Endothelial cell of umbilical vein (primary cell): ENCODE data around the gene KCNMB2. TPM values are rescaled to one million over a fixed set of nuclear protein-coding genes. Genes with fewer than 3 reads are reported as not detected.

ENCODE experiments used
- BruUV-seq: library from RNA; stranded (reverse); fragments of 400-500 nt; replicated peaks from 2 replicates; lab custom pipeline; 2021; lab: Mats Ljungman, UMichigan
- CTCF ChIA-PET: fragments of 300-600, 350-600 bp; sonication (Branson Sonifier 250); formaldehyde crosslinking; loops from one replicate; lab custom pipeline; 2021; ENCODE audit warnings: antibody characterized with exemption, inconsistent platforms; lab: Charles Lee
- POLR2A ChIA-PET: fragments of 300-600, 350-600 bp; sonication (Branson Sonifier 250); formaldehyde crosslinking; loops from one replicate; lab custom pipeline; 2021; ENCODE audit warnings: antibody characterized with exemption, inconsistent platforms; lab: Charles Lee
- DNase-seq: peaks from one replicate; pipeline ENCODE4 v3.0.0-alpha.2; 2011; ENCODE audit warnings: low read depth, low spot score
- FAIRE-seq: peaks from 2 replicates; lab custom pipeline; 2011; peaks lifted over from hg19 to GRCh38; lab: Jason Lieb, UNC
- H2AFZ ChIP-seq: 2 replicates; pipeline ENCODE4 v1.6.0; 2012; ENCODE audit warnings: low read depth, low read length, control low read depth, inconsistent platforms
- H3K27ac ChIP-seq: 2 replicates; pipeline ENCODE4 v1.5.1; 2011; ENCODE audit warnings: low read depth, mild to moderate bottlenecking, control low read depth, low read length, moderate library complexity; ENCODE audit not compliant: insufficient read depth
- H3K27me3 ChIP-seq, 2 experiments: 2 replicates each; pipeline versions ENCODE4 v1.6.0 to v1.6.1; 2011; ENCODE audit warnings: low read length in 2 of 2, mixed read lengths in 1 of 2; ENCODE audit not compliant: control insufficient read depth in 2 of 2, insufficient read depth in 2 of 2
- H3K36me3 ChIP-seq, 2 experiments: 2 replicates in 1 of 2; 3 replicates in 1 of 2; pipeline ENCODE4 v1.5.1; 2011; ENCODE audit warnings: low read length in 2 of 2, mild to moderate bottlenecking in 1 of 2, moderate library complexity in 1 of 2; ENCODE audit not compliant: control insufficient read depth in 2 of 2, insufficient read depth in 2 of 2; ENCODE audit errors: extremely low read depth in 1 of 2
- H3K4me1 ChIP-seq: 3 replicates; pipeline ENCODE4 v1.5.1; 2011; ENCODE audit warnings: mild to moderate bottlenecking, low read length; ENCODE audit not compliant: control insufficient read depth, insufficient read depth; ENCODE audit errors: extremely low read depth
- H3K4me2 ChIP-seq: 2 replicates; pipeline ENCODE4 v1.6.1; 2011; ENCODE audit warnings: low read length, control low read depth, mixed read lengths; ENCODE audit not compliant: insufficient read depth
- H3K4me3 ChIP-seq, 3 experiments: fragments of 200-600 bp in 1 of 3; sonication (generic), shearing (Covaris generic) in 1 of 3; replicated peaks in 1 of 3; 2 replicates each; pipeline ENCODE4 v1.5.1; 2011 to 2016; ENCODE audit warnings: control low read depth in 3 of 3, low read length in 3 of 3, mild to moderate bottlenecking in 2 of 3, inconsistent platforms in 1 of 3, low read depth in 1 of 3, moderate library complexity in 1 of 3; ENCODE audit not compliant: insufficient read depth in 1 of 3
- H3K79me2 ChIP-seq: 2 replicates; pipeline ENCODE4 v1.6.0; 2012; ENCODE audit warnings: low read length, inconsistent platforms; ENCODE audit not compliant: control insufficient read depth, insufficient read depth
- H3K9ac ChIP-seq: replicated peaks from 2 replicates; pipeline ENCODE3; 2011; ENCODE audit warnings: low read length, control low read depth; ENCODE audit not compliant: insufficient read depth; ENCODE audit errors: extremely low read depth
- H3K9me1 ChIP-seq: replicated peaks from 3 replicates; pipeline ENCODE4 v1.6.0; 2011; ENCODE audit warnings: mild to moderate bottlenecking, low read length; ENCODE audit not compliant: control insufficient read depth, insufficient read depth; ENCODE audit errors: extremely low read depth
- H3K9me3 ChIP-seq: replicated peaks from 2 replicates; pipeline ENCODE4 v1.5.1; 2012; ENCODE audit warnings: low read length, inconsistent platforms; ENCODE audit not compliant: control insufficient read depth, insufficient read depth
- H4K20me1 ChIP-seq: replicated peaks from 2 replicates; pipeline ENCODE3; 2011; ENCODE audit warnings: mild to moderate bottlenecking, low read length; ENCODE audit not compliant: control insufficient read depth, insufficient read depth; ENCODE audit errors: extremely low read depth
- EZH2 ChIP-seq: IDR thresholded peaks from 2 replicates; pipeline ENCODE4 v1.6.1; 2012; ENCODE audit warnings: borderline replicate concordance, low read depth, mild to moderate bottlenecking, moderate library complexity, low read length, inconsistent platforms; ENCODE audit not compliant: severe bottlenecking
- FOS ChIP-seq: IDR thresholded peaks from 2 replicates; pipeline ENCODE4 v1.6.1; 2011; ENCODE audit warnings: mild to moderate bottlenecking, low read length, moderate library complexity, borderline replicate concordance; ENCODE audit not compliant: insufficient read depth
- GATA2 ChIP-seq: IDR thresholded peaks from 2 replicates; pipeline ENCODE4 v1.7.0; 2011; ENCODE audit warnings: low read depth, mild to moderate bottlenecking, moderate library complexity, mixed read lengths, low read length; ENCODE audit not compliant: insufficient read length, insufficient read depth
- JUN ChIP-seq: IDR thresholded peaks from 2 replicates; pipeline ENCODE4 v1.6.1; 2011; ENCODE audit warnings: borderline replicate concordance, low read depth; ENCODE audit not compliant: insufficient read length, insufficient read depth
- MYC ChIP-seq: IDR thresholded peaks from one replicate; pipeline ENCODE4 v1.6.1; 2011; ENCODE audit warnings: mild to moderate bottlenecking, low read depth, low read length
- POLR2A ChIP-seq: IDR thresholded peaks from 2 replicates; pipeline ENCODE4 v1.6.1; 2012; ENCODE audit warnings: low read depth, mild to moderate bottlenecking, control low read depth, low read length
- POLR2AphosphoS5 ChIP-seq: IDR thresholded peaks from 2 replicates; pipeline ENCODE4 v1.6.1; 2012; ENCODE audit warnings: low read depth, mild to moderate bottlenecking, control low read depth, low read length, moderate library complexity; ENCODE audit not compliant: insufficient read depth
- dilution Hi-C: fragments of 300-500 bp; cut with MboI; formaldehyde crosslinking; loops from one replicate; pipeline ENCODE4 v1.15.0; 2019; ENCODE audit warnings: low sequenced_read_pairs; ENCODE audit not compliant: extremely low pct_ligation_motif_present
- intact Hi-C: fragments of 100-400 bp; cut with micrococcal nuclease; formaldehyde crosslinking; loops from one replicate; pipeline ENCODE4 v1.10.0; 2022
- polyA plus RNA-seq, 4 experiments: library from polyadenylated mRNA; depleted of rRNA in 3 of 4; stranded (reverse) in 3 of 4; unstranded in 1 of 4; fragments of >200 nt; gene quantifications; 2 replicates each; pipeline versions ENCODE4 v1.2.1 to v1.2.3, GENCODE V29; 2011 to 2012; ENCODE audit warnings: missing spikeins in 1 of 4
- total RNA-seq: library from RNA; stranded (reverse); gene quantifications from 2 replicates; pipeline ENCODE4 v1.2.3, GENCODE V29; 2021
- TF ChIP-seq, protein P1 (sequence below): IDR thresholded peaks from 2 replicates; pipeline ENCODE4 v1.6.1; 2011; ENCODE audit not compliant: insufficient read depth, insufficient read length
- TF ChIP-seq, protein P2 (sequence below), 2 donors: IDR thresholded peaks; 1 replicate in 1 of 2; 2 replicates in 1 of 2; pipeline ENCODE4 v1.5.1; 2011; ENCODE audit warnings: low read length in 2 of 2, mild to moderate bottlenecking in 2 of 2, moderate library complexity in 2 of 2, control low read depth in 1 of 2, inconsistent platforms in 1 of 2, low read depth in 1 of 2; ENCODE audit not compliant: insufficient read depth in 1 of 2; ENCODE audit errors: extremely low read depth in 1 of 2

Gene KCNMB2
- total and polyA plus RNA-seq, 2 donors (not counting 3 experiments of a cell fraction or from before 2014, with no cell fraction given) = not detected

DNA sequence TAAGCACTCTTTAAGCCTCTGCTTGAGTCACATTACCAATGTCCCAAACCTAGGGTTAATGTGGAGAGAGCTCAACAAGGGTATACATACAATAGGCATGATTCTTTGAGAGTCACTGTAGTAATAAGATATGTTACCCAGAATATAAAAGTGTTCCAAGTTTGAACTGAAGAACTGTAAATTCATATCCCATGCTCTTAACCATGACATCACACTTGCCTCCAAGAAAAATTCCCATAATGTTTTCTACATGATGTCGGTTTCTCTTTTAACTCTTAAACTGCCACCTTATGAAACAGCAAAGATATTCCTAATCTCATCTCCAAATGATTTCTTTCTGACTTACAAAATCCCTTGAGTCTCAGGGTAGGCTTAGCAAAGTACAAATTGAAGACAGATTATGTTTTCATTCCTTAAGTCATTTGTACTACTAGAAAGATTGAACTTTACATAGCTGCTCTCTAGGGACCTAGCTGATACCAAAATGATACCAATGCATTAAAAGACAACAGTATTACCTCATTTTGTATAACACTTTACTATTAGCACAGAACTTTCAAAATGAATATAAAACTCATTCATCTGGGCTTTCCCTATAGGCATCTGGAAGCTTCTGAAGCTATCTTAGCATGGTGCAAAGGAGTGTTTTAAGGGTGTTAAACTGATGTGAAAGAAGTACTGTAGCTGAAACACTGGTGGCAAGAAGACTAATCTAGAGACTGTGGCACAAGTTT lies 127.1 kb downstream of the KCNMB2 start:
- dilution Hi-C loops = no loop called here
- POLR2A ChIA-PET = no interaction called here

DNA sequence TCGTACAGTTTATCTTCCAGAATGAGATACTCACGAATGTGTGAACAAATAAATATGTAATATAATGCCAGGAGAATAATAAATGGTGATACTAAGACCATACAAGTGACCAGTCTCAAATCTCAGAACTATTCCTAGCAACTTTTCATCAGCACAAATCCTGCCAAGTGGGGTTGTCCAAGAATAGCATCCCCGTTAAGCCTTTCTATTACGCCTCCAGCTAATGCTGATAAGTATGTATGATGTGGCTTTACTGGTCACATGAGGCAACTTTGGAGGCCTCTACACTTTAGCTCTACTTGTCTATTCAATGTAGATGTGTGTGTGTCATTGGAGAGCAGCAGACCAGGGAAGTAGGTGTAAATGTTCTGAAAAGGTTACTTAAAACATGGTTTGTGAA lies 129.5 kb downstream of the KCNMB2 start:
- Histone ChIP-seq H3K4me3 (no peak overlapping the region), H3K27ac (no peak overlapping the region), H3K27me3 (no peaks in the 10 kb centered on the region), H3K79me2 (no peaks in the 10 kb centered on the region), H2AFZ (no peak overlapping the region), H3K9me3 (no peaks in the 10 kb centered on the region), H3K9ac (no peak overlapping the region), H3K4me2 (no peak overlapping the region), H3K4me1 (no peaks in the 10 kb centered on the region), H4K20me1 (no peaks in the 10 kb centered on the region), H3K9me1 (no peaks in the 10 kb centered on the region), H3K36me3 (no peaks in the 10 kb centered on the region)
- dilution Hi-C loops (no loop called here), intact Hi-C loops (no loop called here)
- BruUV-seq = no TSS peak
- TF ChIP-seq, protein P1, sequence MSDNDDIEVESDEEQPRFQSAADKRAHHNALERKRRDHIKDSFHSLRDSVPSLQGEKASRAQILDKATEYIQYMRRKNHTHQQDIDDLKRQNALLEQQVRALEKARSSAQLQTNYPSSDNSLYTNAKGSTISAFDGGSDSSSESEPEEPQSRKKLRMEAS = no peak
- TF ChIP-seq FOS (no peak), GATA2 (no peak)
- TF ChIP-seq, protein P2, sequence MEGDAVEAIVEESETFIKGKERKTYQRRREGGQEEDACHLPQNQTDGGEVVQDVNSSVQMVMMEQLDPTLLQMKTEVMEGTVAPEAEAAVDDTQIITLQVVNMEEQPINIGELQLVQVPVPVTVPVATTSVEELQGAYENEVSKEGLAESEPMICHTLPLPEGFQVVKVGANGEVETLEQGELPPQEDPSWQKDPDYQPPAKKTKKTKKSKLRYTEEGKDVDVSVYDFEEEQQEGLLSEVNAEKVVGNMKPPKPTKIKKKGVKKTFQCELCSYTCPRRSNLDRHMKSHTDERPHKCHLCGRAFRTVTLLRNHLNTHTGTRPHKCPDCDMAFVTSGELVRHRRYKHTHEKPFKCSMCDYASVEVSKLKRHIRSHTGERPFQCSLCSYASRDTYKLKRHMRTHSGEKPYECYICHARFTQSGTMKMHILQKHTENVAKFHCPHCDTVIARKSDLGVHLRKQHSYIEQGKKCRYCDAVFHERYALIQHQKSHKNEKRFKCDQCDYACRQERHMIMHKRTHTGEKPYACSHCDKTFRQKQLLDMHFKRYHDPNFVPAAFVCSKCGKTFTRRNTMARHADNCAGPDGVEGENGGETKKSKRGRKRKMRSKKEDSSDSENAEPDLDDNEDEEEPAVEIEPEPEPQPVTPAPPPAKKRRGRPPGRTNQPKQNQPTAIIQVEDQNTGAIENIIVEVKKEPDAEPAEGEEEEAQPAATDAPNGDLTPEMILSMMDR (IDR thresholded peaks at IDR 0.05; ENCODE audit: extremely low read depth in 1 of 2, insufficient read depth in 1 of 2, low read depth in 1 of 2, low read length in 2 of 2) = no peak
- FAIRE-seq = no peak
- no peak for DNase-seq
- ChIA-PET POLR2A (no interaction called here), CTCF (no interaction called here)

More for the DNA sequence above, 127.1 kb downstream of the KCNMB2 start:
- Histone ChIP-seq H3K27me3 (no peaks in the 10 kb centered on the region), H2AFZ (no peak overlapping the region), H3K4me1 (no peaks in the 10 kb centered on the region), H3K36me3 (no peaks in the 10 kb centered on the region), H3K9me3 (no peaks in the 10 kb centered on the region), H3K79me2 (no peaks in the 10 kb centered on the region), H4K20me1 (no peaks in the 10 kb centered on the region), H3K4me2 (no peak overlapping the region), H3K27ac (no peak overlapping the region), H3K9ac (no peak overlapping the region), H3K9me1 (no peaks in the 10 kb centered on the region), H3K4me3 (no peak overlapping the region)
- DNase-seq (no peak), FAIRE-seq (no peak)
- TF ChIP-seq POLR2AphosphoS5 (no peak), EZH2 (no peak), MYC (no peak), JUN (no peak), POLR2A (no peak), GATA2 (no peak)
- TF ChIP-seq, protein P1 = no peak
- intact Hi-C loops = no loop called here
- BruUV-seq = no TSS peak
- CTCF ChIA-PET = no interaction called here
